ENCODE measurements around the gene GREB1L.
"Not testable (repeated sequence)": the region's sequence is repeated elsewhere in the genome, so short reads cannot be mapped to it uniquely, and the experiment has no call there.

Gene GREB1L

GRCh38 chr18:21242141-21242779 lies at the start of gene GREB1L:
Gene GREB1L (plus strand): TSS chr18:21242232. CDS start chr18:21383519, 141,287 bp downstream.
- DNase-seq: no peak

- no peak for DNase-seq
Measured at GRCh38 chr18:21192308-21192624, 49.8 kb upstream of the GREB1L start.

GRCh38 chr18:21194871-21195771 lies 46.9 kb upstream of the GREB1L start:
- peak in 1 of 2 donors; percentile 33 for DNase-seq

- no peak for DNase-seq
Measured at GRCh38 chr18:21196426-21196825, 45.6 kb upstream of the GREB1L start.

GRCh38 chr18:21203126-21203525 lies 38.9 kb upstream of the GREB1L start:
- no peak for DNase-seq

- no peak for DNase-seq
Measured at GRCh38 chr18:21203542-21204241, 38.3 kb upstream of the GREB1L start.

GRCh38 chr18:21205695-21206094 lies 36.3 kb upstream of the GREB1L start:
- no peak for DNase-seq

- no peak for DNase-seq
Measured at GRCh38 chr18:21210278-21210677, 31.8 kb upstream of the GREB1L start.

- DNase-seq: no peak
Measured at GRCh38 chr18:21210784-21211183, 31.2 kb upstream of the GREB1L start.

- DNase-seq: not testable (repeated sequence)
Measured at GRCh38 chr18:21214409-21214808, 27.6 kb upstream of the GREB1L start.

- DNase-seq: no peak
Measured at GRCh38 chr18:21215490-21215889, 26.5 kb upstream of the GREB1L start.

GRCh38 chr18:21218862-21219261 lies 23.2 kb upstream of the GREB1L start:
- DNase-seq: no peak

GRCh38 chr18:21230436-21230835 lies 11.6 kb upstream of the GREB1L start:
- DNase-seq: no peak

- no peak for DNase-seq
Measured at GRCh38 chr18:21241301-21242048, 557 bp upstream of the GREB1L start.

GRCh38 chr18:21242780-21243401 lies 859 bp downstream of the GREB1L start:
- no peak for DNase-seq

- DNase-seq: no peak
Measured at GRCh38 chr18:21254576-21254975, 12.5 kb downstream of the GREB1L start.

- DNase-seq: no peak
Measured at GRCh38 chr18:21255211-21255610, 13.2 kb downstream of the GREB1L start.

GRCh38 chr18:21257386-21257785 lies 15.4 kb downstream of the GREB1L start:
- DNase-seq: no peak

GRCh38 chr18:21260621-21261020 lies 18.6 kb downstream of the GREB1L start:
- no peak for DNase-seq

- DNase-seq: no peak
Measured at GRCh38 chr18:21261352-21261751, 19.3 kb downstream of the GREB1L start.

- no peak for DNase-seq
Measured at GRCh38 chr18:21262244-21262643, 20.2 kb downstream of the GREB1L start.

GRCh38 chr18:21262979-21263378 lies 20.9 kb downstream of the GREB1L start:
- no peak for DNase-seq

- DNase-seq: no peak
Measured at GRCh38 chr18:21264651-21265050, 22.6 kb downstream of the GREB1L start.

Data from CD4-positive, alpha-beta T cell treated with Interleukin-4 for 1 hour (primary cell).